GM19238 (cell line): ENCODE data around the gene ATL1.
A peak's percentile ranks its signal among the peaks of the same experiment; 100 is the strongest.
"Not testable (repeated sequence)": the region's sequence is repeated elsewhere in the genome, so short reads cannot be mapped to it uniquely, and the experiment has no call there.

ENCODE experiments used
- DNase-seq: peaks from one replicate; pipeline ENCODE4 v3.0.0; 2011; ENCODE audit warnings: low spot score; ENCODE audit not compliant: insufficient read length

ATL1 gene

GRCh38 chr14:50601394-50601793 is 41.4 kb downstream of the ATL1 start:
- DNase-seq = no peak

GRCh38 chr14:50602035-50602434 is 42.1 kb downstream of the ATL1 start:
- DNase-seq = no peak

GRCh38 chr14:50603565-50603964 is 43.6 kb downstream of the ATL1 start:
- no peak for DNase-seq

GRCh38 chr14:50605766-50606165 is 45.8 kb downstream of the ATL1 start:
- DNase-seq = no peak

GRCh38 chr14:50606468-50606867 is 46.5 kb downstream of the ATL1 start:
- no peak for DNase-seq

- DNase-seq = no peak
These were observed 47.2 kb downstream of the ATL1 start for GRCh38 chr14:50607181-50607580.

GRCh38 chr14:50607761-50608160 is 47.8 kb downstream of the ATL1 start:
- no peak for DNase-seq

GRCh38 chr14:50608302-50608851 is 48.4 kb downstream of the ATL1 start:
- no peak for DNase-seq

- no peak for DNase-seq
These were observed 50.5 kb downstream of the ATL1 start for GRCh38 chr14:50610465-50610864.

GRCh38 chr14:50612806-50613205 is 52.9 kb downstream of the ATL1 start:
- no peak for DNase-seq

GRCh38 chr14:50615056-50615455 is 55.1 kb downstream of the ATL1 start:
- DNase-seq = no peak

- DNase-seq = no peak
These were observed 55.6 kb downstream of the ATL1 start for GRCh38 chr14:50615552-50615951.

- DNase-seq = no peak
These were observed 56.3 kb downstream of the ATL1 start for GRCh38 chr14:50616275-50616674.

- DNase-seq = no peak
These were observed 59.7 kb downstream of the ATL1 start for GRCh38 chr14:50619569-50620141.

- DNase-seq = no peak
These were observed 60.4 kb downstream of the ATL1 start for GRCh38 chr14:50620341-50620740.

GRCh38 chr14:50622978-50623377 is 63.0 kb downstream of the ATL1 start:
- DNase-seq = no peak

GRCh38 chr14:50624447-50624846 is 64.5 kb downstream of the ATL1 start:
- DNase-seq = no peak

GRCh38 chr14:50624947-50625346 is 65.0 kb downstream of the ATL1 start:
- not testable (repeated sequence) for DNase-seq

- no peak for DNase-seq
These were observed 71.5 kb downstream of the ATL1 start for GRCh38 chr14:50631408-50631821.

- DNase-seq = no peak
These were observed 74.0 kb downstream of the ATL1 start for GRCh38 chr14:50633954-50634353.

GRCh38 chr14:50635141-50635540 is 75.2 kb downstream of the ATL1 start:
- no peak for DNase-seq

GRCh38 chr14:50647282-50647681 is 87.3 kb downstream of the ATL1 start:
- DNase-seq = no peak

- DNase-seq = no peak
These were observed 87.8 kb downstream of the ATL1 start for GRCh38 chr14:50647753-50648152.

- peak; percentile 8 for DNase-seq
These were observed 89.7 kb downstream of the ATL1 start for GRCh38 chr14:50649691-50650090.
